ENCODE results near the gene FGF19. TPM values are rescaled to one million over a fixed set of nuclear protein-coding genes. Genes with fewer than 3 reads are reported as not detected.

Gene FGF19
- total and polyA plus RNA-seq, 9 of the 15 experiments (the other 6 are each of a cell fraction or from before 2014, with no cell fraction given) = 0.11 TPM; not detected in 8

DNA sequence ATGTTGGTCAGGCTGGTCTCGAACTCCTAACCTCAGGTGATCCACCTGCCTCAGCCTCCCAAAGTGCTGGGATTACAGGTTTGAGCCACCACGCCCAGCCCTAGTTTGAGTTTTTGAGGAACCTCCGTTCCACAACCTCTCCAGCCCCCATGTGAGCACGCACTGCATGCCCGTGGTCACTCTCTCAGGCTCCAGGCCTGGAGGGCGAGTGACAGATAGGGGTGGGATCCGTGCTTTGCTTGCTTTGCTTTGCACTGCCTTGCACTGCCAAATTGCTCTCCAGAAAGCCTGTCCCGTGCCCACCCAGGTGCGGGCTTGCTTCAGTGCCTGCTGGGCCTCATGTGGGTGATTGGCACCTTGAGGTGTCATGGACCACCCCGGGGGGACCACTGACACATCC, 41.4 kb upstream of the FGF19 start:
- no peak for DNase-seq (ENCODE audit: extremely low read depth in 1 of 4, low spot score in 3 of 4)
- H4K20me1 ChIP-seq (replicated peaks; ENCODE audit: control insufficient read depth, insufficient read depth, low read length) = no peaks in the 10 kb centered on the region; the same call in 1 of the 2 replicates
- H3K27me3 ChIP-seq (ENCODE audit: control insufficient read depth in 2 of 2, insufficient read depth in 2 of 2, low read length in 2 of 2) = peaks cover 28 to 60% of the 10 kb centered on the region in 2 experiments; a peak in 4 of 5 replicates
- no TSS peak for BruUV-seq (replicated peaks)
- no peaks in the 10 kb centered on the region for H3K9me1 ChIP-seq (ENCODE audit: control insufficient read depth, insufficient read depth, low read length)
- ChIA-PET CTCF (ENCODE audit: low intra/inter-chr PET ratio) (no interaction called here), POLR2A (interaction anchor here (0.6 to 0.7 kb wide), 2 partner anchors 18 to 76 kb away, joined by 3 to 4 read pairs; no protein-coding TSS in a partner anchor)
- peaks cover 0 to 5% of the 10 kb centered on the region in 2 experiments; a peak in 1 of 5 replicates for H3K4me1 ChIP-seq (replicated peaks in 1 of 2; ENCODE audit: control insufficient read depth in 2 of 2, insufficient read depth in 2 of 2, low read length in 2 of 2)
- ATAC-seq = no peak
- intact Hi-C loops (cut with micrococcal nuclease) (no loop called here), in situ Hi-C loops (cut with MboI) (no loop called here)
- no peaks in the 10 kb centered on the region for H3K36me3 ChIP-seq (ENCODE audit: control insufficient read depth, insufficient read depth, low read length)
- TF ChIP-seq E2F6 (IDR thresholded peaks at IDR 0.05; ENCODE audit: borderline replicate concordance in 1 of 2, extremely low read depth in 1 of 2, insufficient read depth in 1 of 2, insufficient read length in 1 of 2, low read depth in 1 of 2, low read length in 1 of 2, poor library complexity in 1 of 2, severe bottlenecking in 1 of 2) = no peak
- no peak for TF ChIP-seq MEF2D (tag; conservative IDR thresholded peaks at IDR 0.05; ENCODE audit: low read depth)
- TF ChIP-seq SMAD1 (IDR thresholded peaks at IDR 0.05; ENCODE audit: low read depth, low read length, partially characterized antibody) = no peak
- no peak for TF ChIP-seq ZKSCAN1 (IDR thresholded peaks at IDR 0.05; ENCODE audit: low read depth, low read length)
- TF ChIP-seq IFI16 (CRISPR knock-in tag; IDR thresholded peaks at IDR 0.05) = no peak
- TF ChIP-seq, protein P1, sequence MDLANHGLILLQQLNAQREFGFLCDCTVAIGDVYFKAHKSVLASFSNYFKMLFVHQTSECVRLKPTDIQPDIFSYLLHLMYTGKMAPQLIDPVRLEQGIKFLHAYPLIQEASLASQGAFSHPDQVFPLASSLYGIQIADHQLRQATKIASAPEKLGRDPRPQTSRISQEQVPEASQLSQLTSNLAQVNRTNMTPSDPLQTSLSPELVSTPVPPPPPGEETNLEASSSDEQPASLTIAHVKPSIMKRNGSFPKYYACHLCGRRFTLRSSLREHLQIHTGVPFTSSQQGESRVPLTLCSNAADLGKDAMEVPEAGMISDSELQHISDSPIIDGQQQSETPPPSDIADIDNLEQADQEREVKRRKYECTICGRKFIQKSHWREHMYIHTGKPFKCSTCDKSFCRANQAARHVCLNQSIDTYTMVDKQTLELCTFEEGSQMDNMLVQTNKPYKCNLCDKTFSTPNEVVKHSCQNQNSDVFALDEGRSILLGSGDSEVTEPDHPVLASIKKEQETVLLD (IDR thresholded peaks at IDR 0.05) = no peak
- no peak for TF ChIP-seq CREB3 (tag; conservative IDR thresholded peaks at IDR 0.05; ENCODE audit: low read depth)
- TF ChIP-seq ADNP (tag; IDR thresholded peaks at IDR 0.05) = no peak
- no peak for TF ChIP-seq ESRRB (CRISPR knock-in tag; IDR thresholded peaks at IDR 0.05; ENCODE audit: borderline replicate concordance)
- TF ChIP-seq ETV1 (tag; conservative IDR thresholded peaks at IDR 0.05; ENCODE audit: low read depth) = no peak
- TF ChIP-seq, protein P2, sequence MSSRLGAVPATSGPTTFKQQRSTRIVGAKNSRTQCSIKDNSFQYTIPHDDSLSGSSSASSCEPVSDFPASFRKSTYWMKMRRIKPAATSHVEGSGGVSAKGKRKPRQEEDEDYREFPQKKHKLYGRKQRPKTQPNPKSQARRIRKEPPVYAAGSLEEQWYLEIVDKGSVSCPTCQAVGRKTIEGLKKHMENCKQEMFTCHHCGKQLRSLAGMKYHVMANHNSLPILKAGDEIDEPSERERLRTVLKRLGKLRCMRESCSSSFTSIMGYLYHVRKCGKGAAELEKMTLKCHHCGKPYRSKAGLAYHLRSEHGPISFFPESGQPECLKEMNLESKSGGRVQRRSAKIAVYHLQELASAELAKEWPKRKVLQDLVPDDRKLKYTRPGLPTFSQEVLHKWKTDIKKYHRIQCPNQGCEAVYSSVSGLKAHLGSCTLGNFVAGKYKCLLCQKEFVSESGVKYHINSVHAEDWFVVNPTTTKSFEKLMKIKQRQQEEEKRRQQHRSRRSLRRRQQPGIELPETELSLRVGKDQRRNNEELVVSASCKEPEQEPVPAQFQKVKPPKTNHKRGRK (tag; IDR thresholded peaks at IDR 0.05) = no peak
- no peak for TF ChIP-seq ZKSCAN3 (CRISPR knock-in tag; IDR thresholded peaks at IDR 0.05)
- TF ChIP-seq FOXA1 (IDR thresholded peaks at IDR 0.05; ENCODE audit: borderline replicate concordance) = no peak
- no peak for TF ChIP-seq FOXK2 (conservative IDR thresholded peaks at IDR 0.05 in 1 of 2, IDR thresholded peaks at IDR 0.05 in 1 of 2; ENCODE audit: low read depth in 2 of 2)
- TF ChIP-seq RFX5 (IDR thresholded peaks at IDR 0.05; ENCODE audit: low read depth, low read length) = no peak
- no peak for TF ChIP-seq STAG1 (CRISPR knock-in tag; IDR thresholded peaks at IDR 0.05; ENCODE audit: borderline replicate concordance)
- no peak overlapping the region for H3K9ac ChIP-seq (ENCODE audit: insufficient read depth in 1 of 2, low read depth in 2 of 2, low read length in 2 of 2)
- no peaks in the 10 kb centered on the region for H3K9me3 ChIP-seq (replicated peaks; ENCODE audit: control insufficient read depth, insufficient read depth, low read depth, low read length)
- no peaks in the 10 kb centered on the region for H3K79me2 ChIP-seq (ENCODE audit: control insufficient read depth, insufficient read depth, low read length)
- FAIRE-seq = no peak
- H2AFZ ChIP-seq (ENCODE audit: low read depth, low read length) = no peak overlapping the region
- H3K4me3 ChIP-seq = no peak overlapping the region
- under 1% methylated on average over 10 of the region's 10 CpGs for WGBS (ENCODE audit: insufficient coverage, low coverage, missing lambda C conversion rate)
- no peak overlapping the region for H3K27ac ChIP-seq (ENCODE audit: extremely low read depth, low read depth, low read length)
- no peak overlapping the region for H3K4me2 ChIP-seq (ENCODE audit: insufficient read depth, low read length)
